HepG2 (cell line): ENCODE data around the gene ARHGEF1. TPM values are rescaled to one million over a fixed set of nuclear protein-coding genes. Genes with fewer than 3 reads are reported as not detected.

Experiments used
- ATAC-seq: fragments of 200-7000 bp; cut with Tn5 transposase; 3 replicates; pipeline ENCODE4 v1.9.1; 2020; ENCODE audit warnings: mild to moderate bottlenecking, moderate library complexity
- BruUV-seq: library from RNA; stranded (reverse); fragments of 400-500 nt; replicated peaks from 2 replicates; lab custom pipeline; 2021; lab: Mats Ljungman, UMichigan
- CTCF ChIA-PET: fragments of 300-600 bp; formaldehyde crosslinking; extraction: SDS; loops from one replicate; lab custom pipeline; 2021; ENCODE audit warnings: low total read pairs, inconsistent platforms, low intra/inter-chr PET ratio; lab: Yijun Ruan, JAX
- POLR2A ChIA-PET: fragments of 350-600 bp; sonication (Branson Sonifier 250); formaldehyde crosslinking; loops from one replicate; lab custom pipeline; 2020; ENCODE audit warnings: antibody characterized with exemption, inconsistent platforms; lab: Yijun Ruan, JAX
- DNase-seq: peaks from one replicate; pipeline ENCODE4 v3.0.0-alpha.2; 2015; ENCODE audit warnings: low spot score
- FAIRE-seq: peaks from 3 replicates; lab custom pipeline; 2011; peaks lifted over from hg19 to GRCh38; lab: Jason Lieb, UNC
- H2AFZ ChIP-seq: one replicate; pipeline ENCODE4 v1.6.1; 2011; ENCODE audit warnings: low read length, inconsistent platforms
- H3K27ac ChIP-seq: fragments of 300-600 bp; 3 replicates; pipeline ENCODE4 v1.8.0; 2011; ENCODE audit warnings: mixed run types, mild to moderate bottlenecking, mixed read lengths, low read length, inconsistent platforms; ENCODE audit not compliant: insufficient read depth; ENCODE audit errors: extremely low read length
- H3K27me3 ChIP-seq, 2 experiments: fragments of 200-600 bp in 1 of 2; 2 replicates in 1 of 2; 3 replicates in 1 of 2; pipeline versions ENCODE4 v1.6.0 to v1.8.0; 2011; ENCODE audit warnings: low read length in 2 of 2, mild to moderate bottlenecking in 2 of 2, moderate library complexity in 2 of 2, inconsistent platforms in 1 of 2; ENCODE audit not compliant: insufficient read depth in 2 of 2, control insufficient read depth in 1 of 2
- H3K36me3 ChIP-seq, 2 experiments: fragments of 200-600 bp in 1 of 2; replicated peaks in 1 of 2; 2 replicates in 1 of 2; 3 replicates in 1 of 2; pipeline versions ENCODE4 v1.5.1 to v1.8.0; 2011; ENCODE audit warnings: low read length in 2 of 2, inconsistent platforms in 1 of 2; ENCODE audit not compliant: insufficient read depth in 2 of 2, control insufficient read depth in 1 of 2
- H3K4me1 ChIP-seq: 2 replicates; pipeline ENCODE4 v1.5.1; 2012; ENCODE audit warnings: low read length, inconsistent platforms; ENCODE audit not compliant: insufficient read depth
- H3K4me2 ChIP-seq: 2 replicates; pipeline ENCODE4 v1.6.0; 2011; ENCODE audit warnings: low read depth, low read length, inconsistent platforms
- H3K4me3 ChIP-seq, 3 experiments: fragments of 200-600 bp in 1 of 3; sonication (generic), shearing (Covaris generic) in 1 of 3; replicated peaks in 1 of 3; 2 replicates each; pipeline ENCODE4 v1.5.1; 2011 to 2016; ENCODE audit warnings: low read length in 3 of 3, inconsistent platforms in 2 of 3, low read depth in 2 of 3, mild to moderate bottlenecking in 2 of 3, control low read depth in 1 of 3, mixed read lengths in 1 of 3; ENCODE audit not compliant: insufficient read depth in 1 of 3
- H3K79me2 ChIP-seq: one replicate; pipeline ENCODE4 v1.6.1; 2011; ENCODE audit warnings: low read length, inconsistent platforms; ENCODE audit not compliant: insufficient read depth
- H3K9ac ChIP-seq: 2 replicates; pipeline ENCODE4 v1.6.0; 2011; ENCODE audit warnings: mild to moderate bottlenecking, low read depth, low read length, inconsistent platforms; ENCODE audit not compliant: insufficient read depth
- H3K9me3 ChIP-seq: 2 replicates; pipeline ENCODE4 v1.5.1; 2012; ENCODE audit warnings: mild to moderate bottlenecking, low read length
- H4K20me1 ChIP-seq: 2 replicates; pipeline ENCODE4 v1.6.0; 2011; ENCODE audit warnings: inconsistent platforms, mild to moderate bottlenecking, low read length, moderate library complexity; ENCODE audit not compliant: insufficient read depth
- AGO2 ChIP-seq: fragments of 200-400 bp; formaldehyde crosslinking; optimal IDR thresholded peaks from 2 replicates; pipeline ENCODE3; 2017; ENCODE audit warnings: mild to moderate bottlenecking, low read depth, low read length, moderate library complexity
- GFI1 ChIP-seq: sonication (generic); formaldehyde crosslinking; IDR thresholded peaks from 2 replicates; pipeline ENCODE4 v1.5.0; 2020; ENCODE audit warnings: missing genetic modification reagents, mild to moderate bottlenecking, borderline replicate concordance
- HES4 ChIP-seq: sonication (generic); formaldehyde crosslinking; IDR thresholded peaks from 2 replicates; pipeline ENCODE4 v1.9.0; 2021; ENCODE audit warnings: mild to moderate bottlenecking, missing genetic modification reagents, borderline replicate concordance
- HNF4G ChIP-seq, 2 experiments: sonication (generic) in 1 of 2; formaldehyde crosslinking in 1 of 2; IDR thresholded peaks; 2 replicates each; pipeline versions ENCODE4 v1.4.0 to v1.6.1; 2011 to 2020; ENCODE audit warnings: borderline replicate concordance in 2 of 2, low read depth in 2 of 2, mild to moderate bottlenecking in 2 of 2, low read length in 1 of 2, missing genetic modification reagents in 1 of 2, moderate library complexity in 1 of 2
- PTBP1 ChIP-seq: fragments of 200-400 bp; formaldehyde crosslinking; IDR thresholded peaks from 2 replicates; pipeline ENCODE4 v1.6.1; 2018; ENCODE audit warnings: low read length, low read depth; ENCODE audit not compliant: poor library complexity, severe bottlenecking
- TFAP4 ChIP-seq: sonication (generic); IDR thresholded peaks from 2 replicates; pipeline ENCODE4 v1.6.1; 2016; ENCODE audit warnings: low read depth, borderline replicate concordance
- ZFP37 ChIP-seq: sonication (generic); formaldehyde crosslinking; IDR thresholded peaks from 2 replicates; pipeline ENCODE4 v1.4.0; 2020; ENCODE audit warnings: missing genetic modification reagents, borderline replicate concordance
- ZMYM3 ChIP-seq: sonication (generic); formaldehyde crosslinking; IDR thresholded peaks from 2 replicates; pipeline ENCODE4 v1.5.1; 2020; ENCODE audit warnings: mild to moderate bottlenecking, missing genetic modification reagents
- ZNF354B ChIP-seq: sonication (generic); formaldehyde crosslinking; IDR thresholded peaks from 2 replicates; pipeline ENCODE4 v1.8.0; 2022; ENCODE audit warnings: mild to moderate bottlenecking, missing genetic modification reagents
- ZNF362 ChIP-seq: sonication (generic); formaldehyde crosslinking; IDR thresholded peaks from 2 replicates; pipeline ENCODE4 v1.4.0; 2020; ENCODE audit warnings: missing genetic modification reagents, mild to moderate bottlenecking, borderline replicate concordance
- ZNF441 ChIP-seq: sonication (generic); formaldehyde crosslinking; IDR thresholded peaks from 2 replicates; pipeline ENCODE4 v1.7.0; 2021; ENCODE audit warnings: missing genetic modification reagents, borderline replicate concordance
- ZNF569 ChIP-seq: sonication (generic); formaldehyde crosslinking; IDR thresholded peaks from 2 replicates; pipeline ENCODE4 v1.5.0; 2020; ENCODE audit warnings: mild to moderate bottlenecking, missing genetic modification reagents, moderate library complexity, borderline replicate concordance
- ZNF619 ChIP-seq: sonication (generic); formaldehyde crosslinking; IDR thresholded peaks from 2 replicates; pipeline ENCODE4 v1.4.0; 2020; ENCODE audit warnings: mild to moderate bottlenecking, missing genetic modification reagents
- ZNF672 ChIP-seq: sonication (generic); formaldehyde crosslinking; IDR thresholded peaks from 2 replicates; pipeline ENCODE4 v1.8.1; 2022; ENCODE audit warnings: missing genetic modification reagents
- ZNF800 ChIP-seq: sonication (generic); formaldehyde crosslinking; IDR thresholded peaks from 2 replicates; pipeline ENCODE4 v1.4.0; 2020; ENCODE audit warnings: missing genetic modification reagents
- ZXDC ChIP-seq: sonication (generic); formaldehyde crosslinking; IDR thresholded peaks from 2 replicates; pipeline ENCODE4 v1.5.0; 2020; ENCODE audit warnings: mild to moderate bottlenecking, missing genetic modification reagents
- WGBS: methylation state at CpG from one replicate; pipeline ENCODE4 v1.1.6; 2017; ENCODE audit warnings: low lambda C conversion rate; 5-methylcytosine and 5-hydroxymethylcytosine counted together
- in situ Hi-C: cut with HindIII; loops from 2 replicates; pipeline ENCODE4 v1.10.0; 2017; ENCODE audit warnings: low pct_unique_long_range_greater_than_20kb; ENCODE audit not compliant: extremely low pct_ligation_motif_present
- intact Hi-C: fragments of 100-400 bp; cut with micrococcal nuclease; formaldehyde crosslinking; loops from one replicate; pipeline ENCODE4 v1.10.0; 2022; ENCODE audit not compliant: unreplicated experiment
- polyA plus RNA-seq, 8 experiments: library from polyadenylated mRNA; depleted of rRNA in 3 of 8; stranded (reverse) in 7 of 8; unstranded in 1 of 8; fragments of >200 nt; fragmentation: Illumina TruSeq in 4 of 8; extraction: Trizol in 4 of 8; gene quantifications; 2 replicates each; pipeline versions ENCODE4 v1.2.1 to v1.2.3, GENCODE V29; 2011 to 2016; ENCODE audit warnings: low read depth in 4 of 8, missing spikeins in 1 of 8, mixed read lengths in 1 of 8; ENCODE audit not compliant: insufficient read depth in 1 of 8
- total RNA-seq, 5 experiments: library from RNA; depleted of rRNA; stranded (reverse); fragments of >200 nt; fragmentation: Illumina TruSeq; extraction: Trizol; gene quantifications; 2 replicates each; pipeline ENCODE4 v1.2.3, GENCODE V29; 2016; ENCODE audit warnings: low read depth in 1 of 5

Gene ARHGEF1
- total and polyA plus RNA-seq, 2 of the 13 experiments (the other 11 are each of a cell fraction or from before 2014, with no cell fraction given): 33.7 to 34.7 TPM

GRCh38 chr19:41941410-41942202, 58.6 kb downstream of the ARHGEF1 start:
- Histone ChIP-seq H3K27me3 (peaks cover 12 to 34% of the 10 kb centered on the region in 2 experiments; a peak in 4 of 5 replicates), H3K4me3 (no peak overlapping the region), H2AFZ (no peak overlapping the region), H3K4me2 (no peak overlapping the region), H3K9me3 (no peaks in the 10 kb centered on the region), H3K4me1 (no peaks in the 10 kb centered on the region), H3K9ac (no peak overlapping the region), H3K79me2 (no peaks in the 10 kb centered on the region), H3K36me3 (no peaks in the 10 kb centered on the region), H4K20me1 (no peaks in the 10 kb centered on the region), H3K27ac (no peak overlapping the region)
- ATAC-seq (no peak), DNase-seq (no peak), FAIRE-seq (no peak)
- in situ Hi-C loops (no loop called here), intact Hi-C loops (no loop called here)
- no TSS peak for BruUV-seq
- CTCF ChIA-PET: no interaction called here
- POLR2A ChIA-PET: no interaction called here
- 31% methylated on average over 8 of the region's 9 CpGs for WGBS
- TF ChIP-seq ZNF672 (CRISPR knock-in tag) (no peak), PTBP1 (no peak), ZMYM3 (CRISPR knock-in tag) (no peak), ZXDC (CRISPR knock-in tag) (no peak), ZNF362 (CRISPR knock-in tag) (no peak), AGO2 (no peak), ZNF619 (CRISPR knock-in tag) (no peak), GFI1 (CRISPR knock-in tag) (no peak), ZNF441 (CRISPR knock-in tag) (no peak), ZNF354B (no peak), TFAP4 (no peak), ZNF800 (CRISPR knock-in tag) (no peak), ZNF569 (no peak), HNF4G (IDR thresholded peaks at IDR 0.05; ENCODE audit: borderline replicate concordance, low read depth, low read length) (no peak), HNF4G (CRISPR knock-in tag; IDR thresholded peaks at IDR 0.05; ENCODE audit: borderline replicate concordance, low read depth) (no peak), HES4 (no peak), ZFP37 (no peak)
